Cardiac septum (tissue), 1 donor: ENCODE measurements around the gene PTPRN2. TPM values are rescaled to one million over a fixed set of nuclear protein-coding genes. Genes with fewer than 3 reads are reported as not detected.

Experiments used
- DNase-seq: peaks from one replicate; pipeline ENCODE4 v3.0.0-alpha.2; 2020; ENCODE audit warnings: low spot score
- intact Hi-C: fragments of 100-400 bp; cut with DNase I; formaldehyde crosslinking; loops from one replicate; pipeline ENCODE4 v1.14.0; 2022
- total RNA-seq: library from RNA; stranded (reverse); fragmentation: NEBNext Ultra II Directional; extraction: Animal tissue kit (Norgen Biotek cat#: 25700); gene quantifications from one replicate; pipeline ENCODE4 v1.2.1, GENCODE V29; 2021
- donor health status: DM: no; HTN: no; CAD: no.

The PTPRN2 gene
- total RNA-seq, 1 donor from 2014 or later: 0.92 TPM

- intact Hi-C loops: no loop called here
- no peak for DNase-seq
Measured at GRCh38 chr7:157807510-157807909, 780.1 kb downstream of the PTPRN2 start.

GRCh38 chr7:157806711-157807110, 780.9 kb downstream of the PTPRN2 start:
- no peak for DNase-seq
- intact Hi-C loops: no loop called here

GRCh38 chr7:157805713-157806112, 781.9 kb downstream of the PTPRN2 start:
- intact Hi-C loops: no loop called here
- no peak for DNase-seq

- no peak for DNase-seq
- intact Hi-C loops: no loop called here
Measured at GRCh38 chr7:157803906-157804305, 783.7 kb downstream of the PTPRN2 start.

- intact Hi-C loops: no loop called here
- DNase-seq: no peak
Measured at GRCh38 chr7:157801971-157802675, 785.5 kb downstream of the PTPRN2 start.

GRCh38 chr7:157801113-157801512, 786.5 kb downstream of the PTPRN2 start:
- no peak for DNase-seq
- intact Hi-C loops: no loop called here

GRCh38 chr7:157800281-157800680, 787.3 kb downstream of the PTPRN2 start:
- no peak for DNase-seq
- intact Hi-C loops: no loop called here

- intact Hi-C loops: no loop called here
- no peak for DNase-seq
Measured at GRCh38 chr7:157799076-157799685, 788.4 kb downstream of the PTPRN2 start.

- intact Hi-C loops: no loop called here
- DNase-seq: no peak
Measured at GRCh38 chr7:157797361-157797760, 790.3 kb downstream of the PTPRN2 start.

GRCh38 chr7:157796846-157797245, 790.8 kb downstream of the PTPRN2 start:
- no peak for DNase-seq
- intact Hi-C loops: no loop called here

GRCh38 chr7:157795643-157796042, 792.0 kb downstream of the PTPRN2 start:
- intact Hi-C loops: no loop called here
- no peak for DNase-seq

- intact Hi-C loops: no loop called here
- no peak for DNase-seq
Measured at GRCh38 chr7:157795199-157795598, 792.4 kb downstream of the PTPRN2 start.

- DNase-seq: no peak
- intact Hi-C loops: no loop called here
Measured at GRCh38 chr7:157794746-157795065, 792.9 kb downstream of the PTPRN2 start.

GRCh38 chr7:157793973-157794745, 793.5 kb downstream of the PTPRN2 start:
- intact Hi-C loops: no loop called here
- DNase-seq: no peak

GRCh38 chr7:157793087-157793353, 794.6 kb downstream of the PTPRN2 start:
- DNase-seq: no peak
- intact Hi-C loops: no loop called here

GRCh38 chr7:157792241-157793086, 795.2 kb downstream of the PTPRN2 start:
- no peak for DNase-seq
- intact Hi-C loops: no loop called here

- DNase-seq: no peak
- intact Hi-C loops: no loop called here
Measured at GRCh38 chr7:157791666-157792065, 796.0 kb downstream of the PTPRN2 start.

- DNase-seq: no peak
- intact Hi-C loops: no loop called here
Measured at GRCh38 chr7:157791261-157791660, 796.4 kb downstream of the PTPRN2 start.

- intact Hi-C loops: no loop called here
- DNase-seq: no peak
Measured at GRCh38 chr7:157789942-157790341, 797.7 kb downstream of the PTPRN2 start.

- DNase-seq: no peak
- intact Hi-C loops: no loop called here
Measured at GRCh38 chr7:157789094-157789493, 798.5 kb downstream of the PTPRN2 start.
